Panc1 (cell line): Measurements from ENCODE around the gene WDR1.

ENCODE experiments used
- POLR2AphosphoS5 ChIP-seq: IDR thresholded peaks from 2 replicates; pipeline ENCODE4 v1.6.1; 2012; ENCODE audit warnings: mild to moderate bottlenecking, low read depth, low read length, moderate library complexity
- TF ChIP-seq, protein P1 (sequence below): fragments of 450-650 bp; IDR thresholded peaks from 2 replicates; pipeline ENCODE4 v1.5.1; 2017; ENCODE audit warnings: mild to moderate bottlenecking
- TF ChIP-seq, protein P2 (sequence below), 2 experiments: IDR thresholded peaks; 2 replicates each; pipeline ENCODE4 v1.6.1; 2011 to 2012; ENCODE audit warnings: low read depth in 2 of 2, control low read depth in 1 of 2, low read length in 1 of 2, mild to moderate bottlenecking in 1 of 2, moderate library complexity in 1 of 2; ENCODE audit not compliant: insufficient read depth in 1 of 2

DNA sequence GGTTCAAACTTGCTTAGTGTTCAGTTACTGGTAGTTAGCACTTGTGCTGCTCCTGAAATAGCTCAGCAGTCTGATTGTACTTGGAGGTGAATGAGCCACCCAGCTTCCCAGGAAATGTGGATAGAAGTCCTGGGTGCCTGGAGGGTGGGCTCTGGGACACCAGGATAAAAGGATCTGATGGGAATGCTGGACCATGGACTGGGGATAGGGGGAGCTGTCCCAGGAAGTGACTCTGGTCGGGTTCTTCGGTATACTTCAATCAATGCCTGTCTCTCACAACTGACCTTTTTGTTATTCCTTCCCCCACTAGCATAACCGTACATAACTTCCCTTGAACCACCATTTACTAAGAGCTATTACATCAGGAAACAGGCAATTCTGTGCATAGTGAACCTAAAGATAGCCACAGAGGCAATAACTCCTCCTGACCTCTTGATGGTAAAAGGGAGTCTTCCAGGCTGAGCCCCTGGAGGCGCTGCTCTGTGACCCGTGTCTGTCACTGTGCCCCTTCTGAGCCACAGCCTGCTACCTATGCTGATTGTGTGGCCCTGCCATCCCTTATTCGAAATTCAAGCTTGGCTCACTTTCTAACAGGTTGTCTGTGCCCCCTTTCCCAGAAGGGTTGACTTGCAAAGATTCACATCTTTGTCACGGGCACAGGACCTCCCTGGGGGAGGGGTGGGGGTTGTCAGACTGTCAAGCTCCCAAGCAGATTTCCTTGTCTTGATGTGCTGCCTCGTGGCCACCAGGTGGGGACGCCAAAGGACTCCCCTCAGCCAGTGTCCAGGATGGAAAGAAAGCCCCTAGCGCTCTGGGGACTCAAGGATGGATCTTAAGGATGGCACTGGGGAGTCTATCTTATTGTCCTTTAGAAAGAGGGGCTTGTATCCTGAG is 24.5 kb upstream of the WDR1 start:
- TF ChIP-seq, protein P1, sequence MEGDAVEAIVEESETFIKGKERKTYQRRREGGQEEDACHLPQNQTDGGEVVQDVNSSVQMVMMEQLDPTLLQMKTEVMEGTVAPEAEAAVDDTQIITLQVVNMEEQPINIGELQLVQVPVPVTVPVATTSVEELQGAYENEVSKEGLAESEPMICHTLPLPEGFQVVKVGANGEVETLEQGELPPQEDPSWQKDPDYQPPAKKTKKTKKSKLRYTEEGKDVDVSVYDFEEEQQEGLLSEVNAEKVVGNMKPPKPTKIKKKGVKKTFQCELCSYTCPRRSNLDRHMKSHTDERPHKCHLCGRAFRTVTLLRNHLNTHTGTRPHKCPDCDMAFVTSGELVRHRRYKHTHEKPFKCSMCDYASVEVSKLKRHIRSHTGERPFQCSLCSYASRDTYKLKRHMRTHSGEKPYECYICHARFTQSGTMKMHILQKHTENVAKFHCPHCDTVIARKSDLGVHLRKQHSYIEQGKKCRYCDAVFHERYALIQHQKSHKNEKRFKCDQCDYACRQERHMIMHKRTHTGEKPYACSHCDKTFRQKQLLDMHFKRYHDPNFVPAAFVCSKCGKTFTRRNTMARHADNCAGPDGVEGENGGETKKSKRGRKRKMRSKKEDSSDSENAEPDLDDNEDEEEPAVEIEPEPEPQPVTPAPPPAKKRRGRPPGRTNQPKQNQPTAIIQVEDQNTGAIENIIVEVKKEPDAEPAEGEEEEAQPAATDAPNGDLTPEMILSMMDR: no peak
- TF ChIP-seq, protein P2, sequence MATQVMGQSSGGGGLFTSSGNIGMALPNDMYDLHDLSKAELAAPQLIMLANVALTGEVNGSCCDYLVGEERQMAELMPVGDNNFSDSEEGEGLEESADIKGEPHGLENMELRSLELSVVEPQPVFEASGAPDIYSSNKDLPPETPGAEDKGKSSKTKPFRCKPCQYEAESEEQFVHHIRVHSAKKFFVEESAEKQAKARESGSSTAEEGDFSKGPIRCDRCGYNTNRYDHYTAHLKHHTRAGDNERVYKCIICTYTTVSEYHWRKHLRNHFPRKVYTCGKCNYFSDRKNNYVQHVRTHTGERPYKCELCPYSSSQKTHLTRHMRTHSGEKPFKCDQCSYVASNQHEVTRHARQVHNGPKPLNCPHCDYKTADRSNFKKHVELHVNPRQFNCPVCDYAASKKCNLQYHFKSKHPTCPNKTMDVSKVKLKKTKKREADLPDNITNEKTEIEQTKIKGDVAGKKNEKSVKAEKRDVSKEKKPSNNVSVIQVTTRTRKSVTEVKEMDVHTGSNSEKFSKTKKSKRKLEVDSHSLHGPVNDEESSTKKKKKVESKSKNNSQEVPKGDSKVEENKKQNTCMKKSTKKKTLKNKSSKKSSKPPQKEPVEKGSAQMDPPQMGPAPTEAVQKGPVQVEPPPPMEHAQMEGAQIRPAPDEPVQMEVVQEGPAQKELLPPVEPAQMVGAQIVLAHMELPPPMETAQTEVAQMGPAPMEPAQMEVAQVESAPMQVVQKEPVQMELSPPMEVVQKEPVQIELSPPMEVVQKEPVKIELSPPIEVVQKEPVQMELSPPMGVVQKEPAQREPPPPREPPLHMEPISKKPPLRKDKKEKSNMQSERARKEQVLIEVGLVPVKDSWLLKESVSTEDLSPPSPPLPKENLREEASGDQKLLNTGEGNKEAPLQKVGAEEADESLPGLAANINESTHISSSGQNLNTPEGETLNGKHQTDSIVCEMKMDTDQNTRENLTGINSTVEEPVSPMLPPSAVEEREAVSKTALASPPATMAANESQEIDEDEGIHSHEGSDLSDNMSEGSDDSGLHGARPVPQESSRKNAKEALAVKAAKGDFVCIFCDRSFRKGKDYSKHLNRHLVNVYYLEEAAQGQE (IDR thresholded peaks at IDR 0.05; ENCODE audit: insufficient read depth in 1 of 2, low read depth in 2 of 2, low read length in 1 of 2): no peak
- no peak for TF ChIP-seq POLR2AphosphoS5
